Epithelial cell of proximal tubule (primary cell): ENCODE results near the gene FOXD3. TPM values are rescaled to one million over a fixed set of nuclear protein-coding genes. Genes with fewer than 3 reads are reported as not detected.
"Not testable (repeated sequence)": the region's sequence is repeated elsewhere in the genome, so short reads cannot be mapped to it uniquely, and the experiment has no call there.

Experiments used
- DNase-seq: peaks from one replicate; pipeline ENCODE4 v3.0.0-alpha.2; 2011; ENCODE audit warnings: low read depth
- H3K4me3 ChIP-seq: 2 replicates; pipeline ENCODE4 v1.5.1; 2011; ENCODE audit warnings: low read depth, mild to moderate bottlenecking, low read length
- CTCF ChIP-seq: conservative IDR thresholded peaks from 2 replicates; pipeline ENCODE4 v1.5.1; 2012; ENCODE audit warnings: low read depth, mild to moderate bottlenecking, low read length
- total RNA-seq: library from RNA; depleted of rRNA; stranded (reverse); fragments of >200 nt; gene quantifications from 2 replicates; pipeline ENCODE4 v1.2.3, GENCODE V29; 2015

Gene FOXD3
- total RNA-seq, 1 donor from 2014 or later, result not detected

GRCh38 chr1:63330331-63330916 lies 8.1 kb downstream of the FOXD3 start:
- no peak for TF ChIP-seq CTCF
- DNase-seq, result no peak
- H3K4me3 ChIP-seq, result no peak overlapping the region

DNA sequence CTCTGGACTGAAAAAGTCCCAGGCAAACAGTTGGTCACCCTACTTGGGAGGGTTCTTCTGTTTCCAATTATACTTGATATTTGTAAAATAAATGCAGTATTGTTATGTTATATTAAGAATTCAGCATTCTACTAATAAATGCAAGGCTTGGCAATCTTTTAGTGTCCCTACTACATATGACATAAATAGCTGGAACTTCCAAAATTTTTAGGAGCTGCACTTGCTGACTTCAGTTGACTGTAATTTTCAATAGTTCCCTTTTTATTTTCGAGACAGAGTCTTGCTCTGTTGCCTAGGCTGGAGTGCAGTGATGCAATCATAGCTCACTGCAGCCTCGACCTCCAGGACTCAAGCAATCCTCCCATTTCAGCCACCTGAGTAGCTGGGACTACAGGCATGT lies 20.0 kb downstream of the FOXD3 start:
- no peak for TF ChIP-seq CTCF
- H3K4me3 ChIP-seq, result no peak overlapping the region
- DNase-seq, result no peak

DNA sequence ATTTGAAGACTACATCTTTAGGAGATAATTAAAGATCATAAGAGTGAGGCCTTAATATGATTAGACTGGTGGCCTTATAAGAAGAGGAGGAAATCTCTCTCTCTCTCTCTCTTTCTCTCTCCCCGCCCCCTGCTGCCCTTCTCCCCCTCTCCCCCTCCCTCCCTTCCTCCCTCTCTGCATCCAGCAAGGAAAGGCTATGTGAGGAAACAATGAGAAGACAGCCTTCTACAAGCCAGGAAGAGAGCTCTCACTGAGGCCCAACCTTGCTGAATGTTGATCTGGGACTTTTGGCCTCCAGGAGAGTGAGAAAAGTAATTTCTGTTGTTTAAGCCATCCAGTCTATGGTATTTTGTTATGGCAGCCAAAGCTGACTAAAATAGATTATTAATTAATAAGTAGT lies 21.6 kb downstream of the FOXD3 start:
- no peak for TF ChIP-seq CTCF
- H3K4me3 ChIP-seq, result no peak overlapping the region
- no peak for DNase-seq

GRCh38 chr1:63350320-63350719 lies 28.0 kb downstream of the FOXD3 start:
- no peak for DNase-seq

GRCh38 chr1:63352736-63353135 lies 30.4 kb downstream of the FOXD3 start:
- no peak for DNase-seq
- TF ChIP-seq CTCF, result no peak
- H3K4me3 ChIP-seq, result no peak overlapping the region

More at GRCh38 chr1:63350320-63350719, 28.0 kb downstream of the FOXD3 start:
- TF ChIP-seq CTCF, result no peak
- H3K4me3 ChIP-seq, result no peak overlapping the region

DNA sequence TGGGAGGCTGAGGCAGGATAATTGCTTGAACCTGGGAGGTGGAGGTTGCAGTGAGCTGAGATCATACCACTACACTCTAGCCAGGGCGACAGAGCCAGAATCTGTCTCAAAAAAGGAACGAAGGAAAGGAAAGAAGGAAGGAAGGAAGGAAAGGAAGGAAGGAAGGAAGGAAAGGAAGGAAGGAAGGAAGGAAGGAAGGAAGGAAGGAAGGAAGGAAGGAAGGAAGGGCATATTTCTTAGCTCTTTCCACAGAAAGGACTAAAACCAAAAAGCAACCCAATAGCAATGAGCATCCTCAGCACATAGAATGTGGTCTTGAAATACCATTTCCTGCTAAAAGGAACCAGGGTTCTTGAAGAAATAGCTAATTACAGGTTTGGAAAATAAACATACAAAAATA lies 33.9 kb downstream of the FOXD3 start:
- DNase-seq, H3K4me3 ChIP-seq: not testable (repeated sequence)

- H3K4me3 ChIP-seq, result no peak overlapping the region
- no peak for DNase-seq
These were observed 37.2 kb downstream of the FOXD3 start for GRCh38 chr1:63359561-63359960.

More at GRCh38 chr1:63359561-63359960, 37.2 kb downstream of the FOXD3 start:
- TF ChIP-seq CTCF, result no peak
